Osteoblast (primary cell): ENCODE data around the gene MAP2K6. TPM values are rescaled to one million over a fixed set of nuclear protein-coding genes. Genes with fewer than 3 reads are reported as not detected.

ENCODE experiments used
- DNase-seq: peaks from one replicate; pipeline ENCODE4 v3.0.0; 2011; ENCODE audit warnings: low spot score, mixed read lengths; ENCODE audit not compliant: insufficient read length; ENCODE audit errors: missing footprints
- H2AFZ ChIP-seq: 2 replicates; pipeline ENCODE4 v1.6.0; 2011; ENCODE audit warnings: mild to moderate bottlenecking, low read length
- H3K27ac ChIP-seq: 2 replicates; pipeline ENCODE4 v1.5.1; 2011; ENCODE audit warnings: mild to moderate bottlenecking, low read depth, low read length, moderate library complexity
- H3K27me3 ChIP-seq: 2 replicates; pipeline ENCODE4 v1.6.0; 2012; ENCODE audit warnings: mild to moderate bottlenecking, control low read depth, inconsistent platforms, low read length, moderate library complexity; ENCODE audit not compliant: insufficient read depth
- H3K36me3 ChIP-seq: 2 replicates; pipeline ENCODE4 v1.5.1; 2011; ENCODE audit warnings: mild to moderate bottlenecking, low read length, control low read depth, moderate library complexity; ENCODE audit not compliant: insufficient read depth
- H3K4me1 ChIP-seq: 2 replicates; pipeline ENCODE4 v1.5.1; 2011; ENCODE audit warnings: mild to moderate bottlenecking, low read length, control low read depth, moderate library complexity; ENCODE audit not compliant: insufficient read depth
- H3K4me2 ChIP-seq: 2 replicates; pipeline ENCODE4 v1.6.0; 2011; ENCODE audit warnings: mild to moderate bottlenecking, low read length; ENCODE audit not compliant: insufficient read depth
- H3K4me3 ChIP-seq: fragments of 200-600 bp; sonication (generic); 3 replicates; pipeline ENCODE4 v1.5.1; 2012; ENCODE audit warnings: mild to moderate bottlenecking, low read length, inconsistent platforms; ENCODE audit not compliant: insufficient read depth
- H3K79me2 ChIP-seq: 2 replicates; pipeline ENCODE4 v1.6.0; 2012; ENCODE audit warnings: mild to moderate bottlenecking, low read length, control low read depth, inconsistent platforms; ENCODE audit not compliant: insufficient read depth
- H3K9me3 ChIP-seq: 2 replicates; pipeline ENCODE4 v1.5.1; 2011; ENCODE audit warnings: low read depth, low read length, control low read depth
- H4K20me1 ChIP-seq: 2 replicates; pipeline ENCODE4 v1.6.0; 2012; ENCODE audit warnings: mild to moderate bottlenecking, low read length, control low read depth; ENCODE audit not compliant: insufficient read depth
- total RNA-seq: library from RNA; depleted of rRNA; stranded (reverse); fragments of >200 nt; gene quantifications from 2 replicates; pipeline ENCODE4 v1.2.3, GENCODE V29; 2012
- TF ChIP-seq, protein P1 (sequence below): IDR thresholded peaks from 2 replicates; pipeline ENCODE4 v1.5.1; 2011; ENCODE audit warnings: mild to moderate bottlenecking, low read depth, low read length, moderate library complexity; ENCODE audit errors: extremely low read depth

MAP2K6 gene
- total RNA-seq, 1 donor: 2.5 TPM

DNA sequence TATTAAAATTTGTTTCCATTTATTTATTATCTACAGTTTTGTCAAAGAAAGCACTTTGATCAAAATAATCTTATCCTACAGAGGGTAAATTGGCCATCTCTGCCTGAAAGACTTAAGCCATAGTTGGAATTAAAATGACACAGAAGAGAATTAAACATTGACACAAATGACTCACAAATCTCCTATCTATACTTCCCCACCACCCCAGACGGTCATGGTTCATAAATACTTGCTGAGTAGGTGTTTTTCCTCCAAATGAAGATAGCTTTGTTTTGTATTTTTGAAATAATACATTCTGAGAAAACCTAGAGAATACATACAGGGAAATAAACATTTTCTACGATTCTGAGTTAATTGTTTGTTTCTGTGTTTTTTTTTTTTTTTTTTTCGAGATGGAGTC is 142.8 kb downstream of the MAP2K6 start:
- Histone ChIP-seq H3K4me1 (no peaks in the 10 kb centered on the region), H3K27ac (no peak overlapping the region), H3K79me2 (no peaks in the 10 kb centered on the region), H3K27me3 (no peaks in the 10 kb centered on the region), H3K36me3 (no peaks in the 10 kb centered on the region), H4K20me1 (no peaks in the 10 kb centered on the region), H3K9me3 (no peaks in the 10 kb centered on the region), H2AFZ (no peak overlapping the region), H3K4me3 (no peak overlapping the region), H3K4me2 (no peak overlapping the region)
- no peak for DNase-seq
- TF ChIP-seq, protein P1, sequence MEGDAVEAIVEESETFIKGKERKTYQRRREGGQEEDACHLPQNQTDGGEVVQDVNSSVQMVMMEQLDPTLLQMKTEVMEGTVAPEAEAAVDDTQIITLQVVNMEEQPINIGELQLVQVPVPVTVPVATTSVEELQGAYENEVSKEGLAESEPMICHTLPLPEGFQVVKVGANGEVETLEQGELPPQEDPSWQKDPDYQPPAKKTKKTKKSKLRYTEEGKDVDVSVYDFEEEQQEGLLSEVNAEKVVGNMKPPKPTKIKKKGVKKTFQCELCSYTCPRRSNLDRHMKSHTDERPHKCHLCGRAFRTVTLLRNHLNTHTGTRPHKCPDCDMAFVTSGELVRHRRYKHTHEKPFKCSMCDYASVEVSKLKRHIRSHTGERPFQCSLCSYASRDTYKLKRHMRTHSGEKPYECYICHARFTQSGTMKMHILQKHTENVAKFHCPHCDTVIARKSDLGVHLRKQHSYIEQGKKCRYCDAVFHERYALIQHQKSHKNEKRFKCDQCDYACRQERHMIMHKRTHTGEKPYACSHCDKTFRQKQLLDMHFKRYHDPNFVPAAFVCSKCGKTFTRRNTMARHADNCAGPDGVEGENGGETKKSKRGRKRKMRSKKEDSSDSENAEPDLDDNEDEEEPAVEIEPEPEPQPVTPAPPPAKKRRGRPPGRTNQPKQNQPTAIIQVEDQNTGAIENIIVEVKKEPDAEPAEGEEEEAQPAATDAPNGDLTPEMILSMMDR: no peak

DNA sequence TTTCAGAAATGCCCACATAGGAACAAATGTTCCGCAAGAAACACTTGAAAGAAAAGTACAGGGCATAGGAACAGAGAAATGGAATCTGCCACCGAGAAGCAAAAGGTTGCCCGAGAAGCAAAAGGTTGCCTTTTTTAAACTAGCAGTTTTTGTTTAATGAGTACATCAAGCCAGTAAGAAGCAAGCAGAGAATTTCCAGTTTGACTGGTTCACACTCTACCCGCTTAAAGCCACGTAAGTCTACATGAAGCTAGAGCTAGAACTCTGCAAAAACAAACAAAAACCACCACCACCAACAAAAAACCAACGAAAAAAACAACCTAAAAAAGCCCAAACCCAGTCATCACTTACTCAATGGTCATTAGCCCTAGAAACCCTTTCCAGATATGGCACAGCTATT is 144.3 kb downstream of the MAP2K6 start:
- no peaks in the 10 kb centered on the region for H3K9me3 ChIP-seq
- H3K4me3 ChIP-seq: no peak overlapping the region
- no peaks in the 10 kb centered on the region for H4K20me1 ChIP-seq
- H3K36me3 ChIP-seq: no peaks in the 10 kb centered on the region
- no peaks in the 10 kb centered on the region for H3K4me1 ChIP-seq
- H3K4me2 ChIP-seq: no peak overlapping the region
- H3K27ac ChIP-seq: no peak overlapping the region
- no peak for DNase-seq
- no peaks in the 10 kb centered on the region for H3K27me3 ChIP-seq
- no peak overlapping the region for H2AFZ ChIP-seq
- TF ChIP-seq, protein P1: no peak
- H3K79me2 ChIP-seq: no peaks in the 10 kb centered on the region

DNA sequence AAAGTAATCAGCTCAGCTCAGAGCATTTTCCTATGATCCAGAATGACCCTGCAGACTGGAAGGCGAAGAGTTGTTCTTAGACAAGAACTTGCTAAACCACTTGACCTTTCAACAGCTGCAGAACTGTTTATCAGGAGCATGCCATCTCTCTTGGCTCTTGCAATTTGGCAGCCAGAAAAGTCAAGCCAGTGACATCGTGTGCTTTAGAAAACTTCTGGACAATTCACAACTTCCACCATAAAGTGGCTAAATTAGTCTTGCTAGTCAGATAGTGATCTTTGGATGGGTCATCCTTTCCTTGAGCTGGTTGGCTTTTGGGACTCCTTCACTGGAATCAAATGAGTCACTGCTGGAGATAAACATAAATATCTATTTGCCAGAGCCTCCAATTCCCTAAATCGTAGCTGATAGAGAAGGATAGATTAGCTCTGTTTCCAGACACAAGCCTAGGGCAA is 146.5 kb downstream of the MAP2K6 start:
- no peak overlapping the region for H2AFZ ChIP-seq
- H3K4me1 ChIP-seq: no peaks in the 10 kb centered on the region
- no peak overlapping the region for H3K4me3 ChIP-seq
- no peaks in the 10 kb centered on the region for H3K36me3 ChIP-seq
- H3K79me2 ChIP-seq: no peaks in the 10 kb centered on the region
- no peaks in the 10 kb centered on the region for H4K20me1 ChIP-seq
- no peaks in the 10 kb centered on the region for H3K9me3 ChIP-seq
- DNase-seq: no peak
- TF ChIP-seq, protein P1: no peak
- no peak overlapping the region for H3K27ac ChIP-seq
- H3K27me3 ChIP-seq: no peaks in the 10 kb centered on the region
- H3K4me2 ChIP-seq: no peak overlapping the region

DNA sequence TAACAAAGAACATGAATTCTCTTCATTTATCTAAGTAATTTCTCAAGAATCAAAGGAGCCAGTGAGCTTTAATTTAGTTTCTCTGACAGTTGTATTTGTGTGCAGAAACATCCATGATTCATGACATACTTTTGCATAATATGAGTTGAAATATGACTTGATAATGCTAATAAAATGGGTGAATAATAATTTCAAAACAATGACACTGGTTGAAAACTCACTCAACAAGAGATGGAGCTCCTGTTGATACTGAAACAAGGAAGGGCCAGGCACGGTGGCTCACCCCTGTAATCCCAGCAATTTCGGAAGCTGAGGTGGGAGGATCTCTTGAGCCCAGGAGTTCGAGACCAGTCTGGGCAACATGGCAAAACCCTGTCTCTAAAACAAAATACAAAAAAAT is 147.0 kb downstream of the MAP2K6 start:
- Histone ChIP-seq H3K27me3 (no peaks in the 10 kb centered on the region), H3K36me3 (no peaks in the 10 kb centered on the region), H3K27ac (no peak overlapping the region), H3K9me3 (no peaks in the 10 kb centered on the region), H4K20me1 (no peaks in the 10 kb centered on the region), H3K4me2 (no peak overlapping the region), H3K4me1 (no peaks in the 10 kb centered on the region), H3K79me2 (no peaks in the 10 kb centered on the region), H2AFZ (no peak overlapping the region), H3K4me3 (no peak overlapping the region)
- TF ChIP-seq, protein P1: no peak
- DNase-seq: no peak
